Activated CD8-positive, alpha-beta memory T cell treated with anti-CD3 and anti-CD28 coated beads for 36 hours (primary cell): ENCODE measurements around the gene RAB24. TPM values are rescaled to one million over a fixed set of nuclear protein-coding genes. Genes with fewer than 3 reads are reported as not detected.
"Not testable (repeated sequence)": the region's sequence is repeated elsewhere in the genome, so short reads cannot be mapped to it uniquely, and the experiment has no call there.

Experiments
- CTCF ChIA-PET: fragments of 350-600 bp; sonication (Branson Sonifier 250); formaldehyde crosslinking; loops from one replicate; lab custom pipeline; 2021; ENCODE audit warnings: antibody characterized with exemption; lab: Charles Lee
- POLR2A ChIA-PET: fragments of 350-600 bp; sonication (Branson Sonifier 250); formaldehyde crosslinking; loops from one replicate; lab custom pipeline; 2021; ENCODE audit warnings: antibody characterized with exemption; lab: Charles Lee
- total RNA-seq, 2 experiments: library from RNA; stranded (reverse); gene quantifications; one replicate each; pipeline ENCODE4 v1.2.3, GENCODE V29; 2021

Gene RAB24
- total RNA-seq = 10 to 100 TPM; 33.5 TPM

- ChIA-PET POLR2A (interaction anchor here (0.6 to 1.0 kb wide), 4 partner anchors 43 to 1297 kb away, joined by 3 to 4 read pairs (median 3); no protein-coding TSS in a partner anchor), CTCF (interaction anchor here (0.5 to 1.4 kb wide), 8 partner anchors 9 to 188 kb away, joined by 3 to 7 read pairs (median 4); no protein-coding TSS in a partner anchor)
Measured at GRCh38 chr5:177303121-177303924, at the start of gene RAB24, which contains the start of gene PRELID1. Gene RAB24 (minus strand): TSS chr5:177303719. CDS start chr5:177303288, 431 bp downstream. Gene PRELID1 (plus strand): TSS chr5:177303799. CDS start chr5:177303986, 187 bp downstream.

- CTCF ChIA-PET = interaction anchor here (0.7 to 1.5 kb wide), 4 partner anchors 14 to 797 kb away, joined by 3 to 6 read pairs (median 4); no protein-coding TSS in a partner anchor
- POLR2A ChIA-PET = no interaction called here
Measured at GRCh38 chr5:177353093-177353492, 49.6 kb upstream of the RAB24 start.

GRCh38 chr5:177351392-177352329, 48.1 kb upstream of the RAB24 start, which contains the start of gene LMAN2:
Gene LMAN2 (minus strand): TSS chr5:177351668. CDS start chr5:177351647, 21 bp downstream.
- ChIA-PET CTCF (interaction anchor here (0.7 to 2.1 kb wide), 11 partner anchors 9 to 149 kb away, joined by 3 to 8 read pairs (median 3); no protein-coding TSS in a partner anchor), POLR2A (interaction anchor here (0.8 to 1.3 kb wide), 4 partner anchors 37 to 164 kb away, joined by 3 read pairs; no protein-coding TSS in a partner anchor)

DNA sequence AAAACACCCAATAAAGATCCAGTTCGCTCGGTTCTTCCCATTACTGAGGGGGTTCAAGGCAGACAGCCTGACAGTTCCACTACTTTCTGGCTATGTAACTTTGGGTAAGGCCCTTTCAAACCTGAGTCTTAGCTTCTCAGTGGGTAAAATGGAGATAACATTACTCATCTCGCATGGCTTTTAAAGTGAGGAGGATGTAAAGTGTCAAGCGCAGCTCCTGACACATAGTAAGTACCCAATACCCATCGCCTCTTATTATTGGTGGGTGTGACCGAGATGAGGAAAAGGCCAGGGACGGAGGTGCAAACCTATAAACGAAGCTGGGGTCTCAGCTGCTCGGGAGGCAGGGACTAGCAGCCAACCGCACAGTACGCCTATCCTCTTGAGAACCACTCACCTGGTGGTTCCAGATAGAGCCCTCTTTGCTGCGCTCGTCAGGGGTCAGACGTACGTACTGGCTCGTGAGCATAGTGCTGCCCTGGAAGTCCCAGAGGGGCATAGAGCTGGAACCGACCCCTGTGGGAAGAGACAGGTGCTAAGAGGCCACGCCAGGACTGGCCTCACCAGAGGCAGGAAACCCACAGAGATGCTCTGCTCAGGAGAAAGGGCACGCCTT, 47.4 kb upstream of the RAB24 start:
- CTCF ChIA-PET = interaction anchor here (1.2 to 2.1 kb wide), 5 partner anchors 14 to 41 kb away, joined by 3 to 8 read pairs (median 5); no protein-coding TSS in a partner anchor

DNA sequence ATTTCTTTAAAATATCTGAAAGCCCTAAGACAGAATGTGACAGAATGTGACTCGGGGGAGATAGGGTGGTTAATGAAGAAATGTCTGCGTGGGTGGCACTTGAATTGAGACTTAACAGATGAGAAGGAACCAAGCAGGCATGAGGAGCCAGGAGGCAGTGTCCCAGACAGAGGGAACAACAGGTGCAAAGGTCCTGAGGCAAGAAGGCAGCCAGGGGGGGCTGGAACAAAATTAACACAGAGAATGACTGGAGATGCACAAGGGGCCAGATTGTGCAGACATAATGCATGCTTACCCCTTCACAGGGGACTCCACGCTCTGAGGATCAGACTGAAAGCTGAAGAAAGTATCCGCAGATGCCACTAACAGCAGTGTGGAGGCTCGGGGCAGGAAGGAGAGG, 46.2 kb upstream of the RAB24 start:
- POLR2A ChIA-PET = no interaction called here
- CTCF ChIA-PET = interaction anchor here (0.9 to 2.1 kb wide), 4 partner anchors 21 to 106 kb away, joined by 3 to 6 read pairs (median 4); no protein-coding TSS in a partner anchor

More for the DNA sequence above, 47.4 kb upstream of the RAB24 start:
- POLR2A ChIA-PET = interaction anchor here (0.7 to 1.3 kb wide), 3 partner anchors 53 to 165 kb away, joined by 3 read pairs; no protein-coding TSS in a partner anchor

- CTCF ChIA-PET = interaction anchor here (0.9 to 1.5 kb wide), 6 partner anchors 20 to 106 kb away, joined by 3 to 4 read pairs (median 3); no protein-coding TSS in a partner anchor
- POLR2A ChIA-PET = interaction anchor here (0.6 to 0.7 kb wide), 2 partner anchors 50 to 81 kb away, joined by 6 to 11 read pairs; no protein-coding TSS in a partner anchor
Measured at GRCh38 chr5:177349362-177349647, 45.8 kb upstream of the RAB24 start.

DNA sequence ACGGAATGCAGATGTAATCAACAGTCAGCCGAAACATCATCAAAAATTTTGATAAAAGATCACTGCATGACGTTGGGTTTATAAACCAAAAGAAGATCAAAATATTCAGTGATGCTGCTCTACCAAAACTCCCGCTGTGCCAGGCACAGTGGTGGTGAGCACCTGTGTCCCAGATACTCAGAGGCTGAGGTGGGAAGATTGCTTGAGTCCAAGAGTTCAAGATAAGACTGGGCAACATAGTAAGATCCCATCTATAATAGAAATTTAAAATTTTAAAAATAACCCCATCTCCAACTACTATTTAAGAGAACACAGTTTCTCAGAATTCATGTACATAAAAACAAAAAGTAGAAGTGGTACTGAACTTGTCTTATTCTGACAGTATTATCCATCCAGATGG, 44.2 kb upstream of the RAB24 start:
- POLR2A ChIA-PET = no interaction called here
- CTCF ChIA-PET = interaction anchor here (0.9 to 1.3 kb wide), 2 partner anchors 10 to 36 kb away, joined by 3 to 5 read pairs; partner anchors contain the start of gene RGS14

- CTCF ChIA-PET = interaction anchor here (1.0 to 3.6 kb wide), 4 partner anchors 9 to 37 kb away, joined by 3 to 14 read pairs (median 4); partner anchors contain the start of gene RGS14
- POLR2A ChIA-PET = interaction anchor here (0.6 kb wide), 1 partner anchor 43 kb away, joined by 3 read pairs; the partner anchor contains the start of genes PRELID1 and RAB24
Measured at GRCh38 chr5:177346820-177347219, 43.3 kb upstream of the RAB24 start.

DNA sequence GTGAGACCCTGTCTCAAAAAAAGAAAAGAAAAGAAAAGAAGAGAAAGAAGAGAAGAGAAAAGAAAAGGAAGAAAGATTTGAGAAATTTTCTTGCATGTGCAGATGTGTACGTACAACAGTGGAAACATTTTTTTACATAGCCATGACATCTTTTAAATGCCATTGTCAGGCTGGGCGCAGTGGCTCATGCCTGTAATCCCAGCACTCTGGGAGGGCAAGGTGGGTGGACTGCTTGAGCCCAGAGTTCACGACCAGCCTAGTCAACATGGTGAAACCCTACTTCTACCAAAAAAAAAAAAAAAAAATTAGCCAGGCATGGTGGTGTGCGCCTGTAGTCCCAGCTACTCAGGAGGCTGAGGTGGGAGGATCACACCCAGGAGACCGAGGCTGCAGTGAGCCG, 41.4 kb upstream of the RAB24 start:
- ChIA-PET CTCF (interaction anchor here (0.7 to 3.6 kb wide), 3 partner anchors 27 to 173 kb away, joined by 3 to 14 read pairs (median 6); no protein-coding TSS in a partner anchor), POLR2A (interaction anchor here (0.7 kb wide), 1 partner anchor 9 kb away, joined by 10 read pairs; no protein-coding TSS in a partner anchor)

- ChIA-PET CTCF (interaction anchor here (0.7 to 3.6 kb wide), 3 partner anchors 26 to 172 kb away, joined by 3 to 14 read pairs (median 3); no protein-coding TSS in a partner anchor), POLR2A (no interaction called here)
Measured at GRCh38 chr5:177343777-177344176, 40.3 kb upstream of the RAB24 start.

GRCh38 chr5:177343000-177343399, 39.5 kb upstream of the RAB24 start:
- CTCF ChIA-PET, POLR2A ChIA-PET: not testable (repeated sequence)

DNA sequence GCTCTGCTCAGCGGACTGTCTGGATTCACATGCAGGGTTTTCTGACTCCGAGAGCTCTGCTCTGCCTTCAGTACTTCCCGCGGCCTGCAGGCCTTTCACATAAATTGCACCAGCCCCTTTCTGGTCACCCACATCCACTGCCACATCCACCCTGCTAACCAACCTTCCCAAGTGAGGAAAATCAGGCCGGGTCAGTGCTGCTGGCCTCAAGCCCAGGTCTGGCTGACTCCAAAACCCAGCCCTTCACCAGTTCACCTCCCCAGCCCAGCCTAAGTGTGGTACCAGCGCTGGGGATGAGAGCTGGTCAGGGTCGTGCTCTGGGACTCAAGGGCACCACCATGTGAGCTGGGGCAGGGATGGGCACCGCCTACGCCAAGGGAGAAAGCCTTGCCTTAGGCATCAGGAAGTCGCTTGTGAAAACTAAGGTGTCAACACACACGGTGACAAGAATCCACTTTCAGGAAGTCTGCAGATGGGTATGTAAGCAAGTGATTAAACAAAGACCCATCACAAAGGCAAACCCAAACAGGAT, 35.7 kb upstream of the RAB24 start:
- ChIA-PET CTCF (interaction anchor here (1.4 kb wide), 1 partner anchor 118 kb away, joined by 3 read pairs; no protein-coding TSS in a partner anchor), POLR2A (no interaction called here)

GRCh38 chr5:177338251-177339106, 35.0 kb upstream of the RAB24 start:
- CTCF ChIA-PET = interaction anchor here (1.4 kb wide), 1 partner anchor 119 kb away, joined by 3 read pairs; no protein-coding TSS in a partner anchor
- POLR2A ChIA-PET = no interaction called here

- POLR2A ChIA-PET = no interaction called here
Measured at GRCh38 chr5:177336603-177337494, 33.3 kb upstream of the RAB24 start.

DNA sequence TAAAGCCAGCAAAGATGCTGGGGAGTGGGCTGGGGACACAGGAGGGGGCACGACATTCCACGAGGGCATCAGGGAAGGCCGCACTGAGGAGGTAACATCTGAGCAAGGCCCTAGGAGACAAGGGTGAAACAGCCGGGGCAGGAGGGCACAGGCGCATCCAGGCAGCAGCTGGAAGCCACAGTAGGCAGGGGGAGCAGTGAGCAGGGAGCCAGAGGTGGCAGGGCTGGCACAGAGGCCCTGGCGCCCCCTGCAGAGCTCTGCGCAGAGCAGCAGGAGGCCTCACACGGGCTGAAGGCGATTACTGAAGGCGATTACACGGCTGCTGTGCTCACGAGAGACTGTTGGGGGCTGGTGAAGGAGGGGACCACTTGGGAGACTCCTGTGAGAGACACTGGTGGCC, 32.6 kb upstream of the RAB24 start:
- CTCF ChIA-PET = interaction anchor here (0.7 to 2.0 kb wide), 3 partner anchors 18 to 66 kb away, joined by 4 to 6 read pairs (median 4); no protein-coding TSS in a partner anchor
- POLR2A ChIA-PET = no interaction called here

More at GRCh38 chr5:177336603-177337494, 33.3 kb upstream of the RAB24 start:
- CTCF ChIA-PET = interaction anchor here (0.7 to 2.0 kb wide), 3 partner anchors 19 to 66 kb away, joined by 4 to 6 read pairs (median 4); no protein-coding TSS in a partner anchor
